ENCODE data around the gene EIF4EBP2. TPM values are rescaled to one million over a fixed set of nuclear protein-coding genes. Genes with fewer than 3 reads are reported as not detected.

The EIF4EBP2 gene
- polyA plus RNA-seq, 3 donors = 26.3 to 93.8 (median 73.4) TPM

- H3K79me2 ChIP-seq (ENCODE audit: insufficient read depth, low read length) = no peaks in the 10 kb centered on the region
- no peak overlapping the region for H2AFZ ChIP-seq (ENCODE audit: insufficient read depth, low read depth, low read length, poor library complexity, severe bottlenecking)
- H3K27ac Mint-ChIP-seq = peak overlapping the region in 2 of 7 donors; percentile 24 to 25
- no peaks in the 10 kb centered on the region for H3K9me3 ChIP-seq (replicated peaks in 1 of 2; ENCODE audit: control insufficient read depth in 1 of 2, insufficient read depth in 1 of 2, low read length in 2 of 2)
- H3K9me3 Mint-ChIP-seq = peaks cover 0 to 2% (median 0%) of the 10 kb centered on the region in 7 donors
- no peak for TF ChIP-seq CTCF (IDR thresholded peaks at IDR 0.05)
- H3K4me1 Mint-ChIP-seq = peaks cover 70% of the 10 kb centered on the region
- no peak overlapping the region for H3K4me2 ChIP-seq (replicated peaks; ENCODE audit: extremely low read depth, low read length, poor library complexity, severe bottlenecking)
- peaks cover 5 to 8% of the 10 kb centered on the region in 2 donors for H3K36me3 Mint-ChIP-seq
- WGBS (ENCODE audit: insufficient coverage) = 93% methylated on average over 2 of the region's 2 CpGs
- no peak overlapping the region for H3K4me3 ChIP-seq (replicated peaks in 1 of 3; ENCODE audit: low read depth in 2 of 3, low read length in 3 of 3)
- H3K27me3 Mint-ChIP-seq (ENCODE audit: low read depth in 3 of 3) = peaks cover 0 to 2% (median 2%) of the 10 kb centered on the region in 3 donors
- no peaks in the 10 kb centered on the region for H3K27me3 ChIP-seq (ENCODE audit: control insufficient read depth in 2 of 2, insufficient read depth in 2 of 2, low read length in 2 of 2)
- H4K20me1 ChIP-seq (ENCODE audit: insufficient read depth, low read length) = no peaks in the 10 kb centered on the region
- H3K27ac ChIP-seq (ENCODE audit: low read depth in 1 of 2, low read length in 2 of 2) = no peak overlapping the region
- no peak overlapping the region for H3K9ac ChIP-seq (ENCODE audit: insufficient read depth, low read length, poor library complexity, severe bottlenecking)
- intact Hi-C loops (cut with micrococcal nuclease) = loop anchor here (5.0 kb wide), 2 partner anchors 88 to 138 kb away; no protein-coding TSS in a partner anchor
- H3K4me1 ChIP-seq (ENCODE audit: control insufficient read depth in 1 of 2, insufficient read depth in 2 of 2, low read length in 2 of 2) = peaks cover 64 to 76% of the 10 kb centered on the region in 2 donors
- no peak for DNase-seq
- no peak overlapping the region for H3K4me3 Mint-ChIP-seq
- H3K36me3 ChIP-seq (replicated peaks in 1 of 2; ENCODE audit: control insufficient read depth in 1 of 2, insufficient read depth in 2 of 2, low read length in 2 of 2) = no peaks in the 10 kb centered on the region
Observed at GRCh38 chr10:70360215-70360614, 43.7 kb upstream of the EIF4EBP2 start.

- H3K36me3 Mint-ChIP-seq = peaks cover 5 to 8% of the 10 kb centered on the region in 2 donors
- H3K4me3 ChIP-seq (replicated peaks in 1 of 3; ENCODE audit: low read depth in 2 of 3, low read length in 3 of 3) = no peak overlapping the region
- no CpG with 5 or more reads among the region's 4 CpGs for WGBS (ENCODE audit: insufficient coverage)
- H3K27me3 ChIP-seq (ENCODE audit: control insufficient read depth in 2 of 2, insufficient read depth in 2 of 2, low read length in 2 of 2) = no peaks in the 10 kb centered on the region
- H3K79me2 ChIP-seq (ENCODE audit: insufficient read depth, low read length) = no peaks in the 10 kb centered on the region
- peak overlapping the region in 5 of 7 donors; percentile 51 to 76 (median 65) for H3K27ac Mint-ChIP-seq
- peak overlapping the region in 1 of 2 donors; percentile 11 for H3K27ac ChIP-seq (ENCODE audit: low read depth in 1 of 2, low read length in 2 of 2)
- peaks cover 50% of the 10 kb centered on the region for H3K4me1 Mint-ChIP-seq
- H3K27me3 Mint-ChIP-seq (ENCODE audit: low read depth in 3 of 3) = peaks cover 0 to 2% (median 2%) of the 10 kb centered on the region in 3 donors
- no peak overlapping the region for H3K4me3 Mint-ChIP-seq
- H3K9ac ChIP-seq (ENCODE audit: insufficient read depth, low read length, poor library complexity, severe bottlenecking) = no peak overlapping the region
- DNase-seq = peak; percentile 42 to 60 (median 56)
- H4K20me1 ChIP-seq (ENCODE audit: insufficient read depth, low read length) = no peaks in the 10 kb centered on the region
- peaks cover 43 to 55% of the 10 kb centered on the region in 2 donors for H3K4me1 ChIP-seq (ENCODE audit: control insufficient read depth in 1 of 2, insufficient read depth in 2 of 2, low read length in 2 of 2)
- intact Hi-C loops (cut with micrococcal nuclease) = loop anchor here (5.0 kb wide), 2 partner anchors 90 to 140 kb away; no protein-coding TSS in a partner anchor
- no peaks in the 10 kb centered on the region for H3K36me3 ChIP-seq (replicated peaks in 1 of 2; ENCODE audit: control insufficient read depth in 1 of 2, insufficient read depth in 2 of 2, low read length in 2 of 2)
- no peak for TF ChIP-seq CTCF (IDR thresholded peaks at IDR 0.05)
- no peak overlapping the region for H3K4me2 ChIP-seq (replicated peaks; ENCODE audit: extremely low read depth, low read length, poor library complexity, severe bottlenecking)
- no peaks in the 10 kb centered on the region for H3K9me3 ChIP-seq (replicated peaks in 1 of 2; ENCODE audit: control insufficient read depth in 1 of 2, insufficient read depth in 1 of 2, low read length in 2 of 2)
- no peak overlapping the region for H2AFZ ChIP-seq (ENCODE audit: insufficient read depth, low read depth, low read length, poor library complexity, severe bottlenecking)
- peaks cover 0 to 2% (median 0%) of the 10 kb centered on the region in 7 donors for H3K9me3 Mint-ChIP-seq
Observed at GRCh38 chr10:70362328-70362727, 41.6 kb upstream of the EIF4EBP2 start.
